ENCODE data around the gene CCDC71. TPM values are rescaled to one million over a fixed set of nuclear protein-coding genes. Genes with fewer than 3 reads are reported as not detected.

CCDC71 gene
- total and polyA plus RNA-seq, 2 of the 13 experiments (the other 11 are each of a cell fraction or from before 2014, with no cell fraction given) = 9.7 to 14.3 TPM

DNA sequence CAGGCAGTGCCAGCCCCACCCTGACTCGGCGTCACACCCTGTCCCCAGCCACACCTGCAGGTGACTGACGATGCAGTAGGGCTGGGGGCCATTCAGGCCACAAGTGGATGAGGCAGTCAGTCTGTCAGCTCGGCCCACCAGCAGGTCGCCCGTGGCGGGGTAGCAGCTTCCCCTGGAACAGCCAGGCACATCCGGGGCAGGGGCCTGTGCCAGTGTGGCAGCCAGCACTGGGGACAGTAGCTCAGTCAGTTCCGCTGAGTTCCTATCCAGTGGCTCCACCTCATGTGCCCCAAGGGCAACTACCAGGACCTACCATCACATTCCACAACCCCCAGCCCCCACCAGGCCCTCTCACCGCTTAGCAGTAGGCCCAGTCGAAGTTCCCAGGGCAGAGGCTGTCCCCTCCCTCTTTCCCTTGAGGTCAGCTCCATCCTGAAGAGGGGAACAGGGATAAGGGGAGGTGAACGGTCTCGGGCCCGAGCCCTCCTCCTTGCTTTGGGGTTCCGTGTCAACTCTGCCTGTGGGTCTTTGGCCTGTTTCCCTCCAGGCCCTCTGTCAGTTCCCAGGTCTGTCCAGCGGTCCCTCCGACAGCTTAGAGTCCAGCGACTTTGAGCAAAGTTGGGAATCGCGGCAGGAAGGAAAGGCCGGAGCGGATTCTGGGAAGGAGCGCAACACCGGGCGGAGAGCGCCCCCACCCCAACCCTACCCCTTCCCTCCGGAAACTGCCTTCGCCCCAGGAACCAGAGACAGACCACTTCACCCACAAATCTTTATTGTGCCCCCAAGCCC is 33.5 kb downstream of the CCDC71 start, which contains the start of gene LAMB2 (continued):
- TF ChIP-seq, protein P1, sequence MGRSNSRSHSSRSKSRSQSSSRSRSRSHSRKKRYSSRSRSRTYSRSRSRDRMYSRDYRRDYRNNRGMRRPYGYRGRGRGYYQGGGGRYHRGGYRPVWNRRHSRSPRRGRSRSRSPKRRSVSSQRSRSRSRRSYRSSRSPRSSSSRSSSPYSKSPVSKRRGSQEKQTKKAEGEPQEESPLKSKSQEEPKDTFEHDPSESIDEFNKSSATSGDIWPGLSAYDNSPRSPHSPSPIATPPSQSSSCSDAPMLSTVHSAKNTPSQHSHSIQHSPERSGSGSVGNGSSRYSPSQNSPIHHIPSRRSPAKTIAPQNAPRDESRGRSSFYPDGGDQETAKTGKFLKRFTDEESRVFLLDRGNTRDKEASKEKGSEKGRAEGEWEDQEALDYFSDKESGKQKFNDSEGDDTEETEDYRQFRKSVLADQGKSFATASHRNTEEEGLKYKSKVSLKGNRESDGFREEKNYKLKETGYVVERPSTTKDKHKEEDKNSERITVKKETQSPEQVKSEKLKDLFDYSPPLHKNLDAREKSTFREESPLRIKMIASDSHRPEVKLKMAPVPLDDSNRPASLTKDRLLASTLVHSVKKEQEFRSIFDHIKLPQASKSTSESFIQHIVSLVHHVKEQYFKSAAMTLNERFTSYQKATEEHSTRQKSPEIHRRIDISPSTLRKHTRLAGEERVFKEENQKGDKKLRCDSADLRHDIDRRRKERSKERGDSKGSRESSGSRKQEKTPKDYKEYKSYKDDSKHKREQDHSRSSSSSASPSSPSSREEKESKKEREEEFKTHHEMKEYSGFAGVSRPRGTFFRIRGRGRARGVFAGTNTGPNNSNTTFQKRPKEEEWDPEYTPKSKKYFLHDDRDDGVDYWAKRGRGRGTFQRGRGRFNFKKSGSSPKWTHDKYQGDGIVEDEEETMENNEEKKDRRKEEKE (IDR thresholded peaks at IDR 0.05) = no peak
- TF ChIP-seq ONECUT2 (CRISPR knock-in tag; IDR thresholded peaks at IDR 0.05) (no peak), ZNF547 (CRISPR knock-in tag; IDR thresholded peaks at IDR 0.05) (no peak; the same call in 1 of the 2 replicates), SPEN (CRISPR knock-in tag; IDR thresholded peaks at IDR 0.05; ENCODE audit: low read depth) (peak; percentile 66), ZNF567 (CRISPR knock-in tag; IDR thresholded peaks at IDR 0.05; ENCODE audit: borderline replicate concordance) (0 out of 2 replicates have a peak, but pooled peaks have one; percentile 14), SOX6 (IDR thresholded peaks at IDR 0.05) (no peak), SOX6 (CRISPR knock-in tag; IDR thresholded peaks at IDR 0.05) (peak; percentile 59; the same call in 1 of the 2 replicates), FLYWCH1 (CRISPR knock-in tag; IDR thresholded peaks at IDR 0.05) (no peak), MEIS1 (CRISPR knock-in tag; IDR thresholded peaks at IDR 0.05; ENCODE audit: borderline replicate concordance) (no peak), KMT2B (CRISPR knock-in tag; IDR thresholded peaks at IDR 0.05) (no peak), MIXL1 (CRISPR knock-in tag; IDR thresholded peaks at IDR 0.05) (peak; percentile 52; the same call in 1 of the 2 replicates), NRL (CRISPR knock-in tag; IDR thresholded peaks at IDR 0.05; ENCODE audit: borderline replicate concordance) (no peak; the same call in none of the 2 replicates), NR2F6 (IDR thresholded peaks at IDR 0.05) (peak; percentile 25; the same call in 1 of the 2 replicates), NR2F6 (CRISPR knock-in tag; IDR thresholded peaks at IDR 0.05) (no peak), TGIF2 (CRISPR knock-in tag; IDR thresholded peaks at IDR 0.05) (peak; percentile 57; the same call in 1 of the 2 replicates), KDM6A (CRISPR knock-in tag; IDR thresholded peaks at IDR 0.05; ENCODE audit: low read depth) (no peak), SRSF1 (optimal IDR thresholded peaks at IDR 0.05; ENCODE audit: low read depth, low read length) (no peak), ARNT (IDR thresholded peaks at IDR 0.05) (no peak), POLR2AphosphoS5 (IDR thresholded peaks at IDR 0.05; ENCODE audit: low read depth, low read length) (peak; percentile 68), ZNF124 (CRISPR knock-in tag; IDR thresholded peaks at IDR 0.05) (peak; percentile 33; the same call in 1 of the 2 replicates)
- TF ChIP-seq, protein P2, sequence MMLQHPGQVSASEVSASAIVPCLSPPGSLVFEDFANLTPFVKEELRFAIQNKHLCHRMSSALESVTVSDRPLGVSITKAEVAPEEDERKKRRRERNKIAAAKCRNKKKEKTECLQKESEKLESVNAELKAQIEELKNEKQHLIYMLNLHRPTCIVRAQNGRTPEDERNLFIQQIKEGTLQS (CRISPR knock-in tag; IDR thresholded peaks at IDR 0.05) = no peak
- TF ChIP-seq, protein P3, sequence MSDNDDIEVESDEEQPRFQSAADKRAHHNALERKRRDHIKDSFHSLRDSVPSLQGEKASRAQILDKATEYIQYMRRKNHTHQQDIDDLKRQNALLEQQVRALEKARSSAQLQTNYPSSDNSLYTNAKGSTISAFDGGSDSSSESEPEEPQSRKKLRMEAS (IDR thresholded peaks at IDR 0.05) = peak; percentile 40
- TF ChIP-seq, protein P4, sequence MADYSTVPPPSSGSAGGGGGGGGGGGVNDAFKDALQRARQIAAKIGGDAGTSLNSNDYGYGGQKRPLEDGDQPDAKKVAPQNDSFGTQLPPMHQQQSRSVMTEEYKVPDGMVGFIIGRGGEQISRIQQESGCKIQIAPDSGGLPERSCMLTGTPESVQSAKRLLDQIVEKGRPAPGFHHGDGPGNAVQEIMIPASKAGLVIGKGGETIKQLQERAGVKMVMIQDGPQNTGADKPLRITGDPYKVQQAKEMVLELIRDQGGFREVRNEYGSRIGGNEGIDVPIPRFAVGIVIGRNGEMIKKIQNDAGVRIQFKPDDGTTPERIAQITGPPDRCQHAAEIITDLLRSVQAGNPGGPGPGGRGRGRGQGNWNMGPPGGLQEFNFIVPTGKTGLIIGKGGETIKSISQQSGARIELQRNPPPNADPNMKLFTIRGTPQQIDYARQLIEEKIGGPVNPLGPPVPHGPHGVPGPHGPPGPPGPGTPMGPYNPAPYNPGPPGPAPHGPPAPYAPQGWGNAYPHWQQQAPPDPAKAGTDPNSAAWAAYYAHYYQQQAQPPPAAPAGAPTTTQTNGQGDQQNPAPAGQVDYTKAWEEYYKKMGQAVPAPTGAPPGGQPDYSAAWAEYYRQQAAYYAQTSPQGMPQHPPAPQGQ (CRISPR knock-in tag; IDR thresholded peaks at IDR 0.05; ENCODE audit: borderline replicate concordance) = no peak
- TF ChIP-seq, protein P5, sequence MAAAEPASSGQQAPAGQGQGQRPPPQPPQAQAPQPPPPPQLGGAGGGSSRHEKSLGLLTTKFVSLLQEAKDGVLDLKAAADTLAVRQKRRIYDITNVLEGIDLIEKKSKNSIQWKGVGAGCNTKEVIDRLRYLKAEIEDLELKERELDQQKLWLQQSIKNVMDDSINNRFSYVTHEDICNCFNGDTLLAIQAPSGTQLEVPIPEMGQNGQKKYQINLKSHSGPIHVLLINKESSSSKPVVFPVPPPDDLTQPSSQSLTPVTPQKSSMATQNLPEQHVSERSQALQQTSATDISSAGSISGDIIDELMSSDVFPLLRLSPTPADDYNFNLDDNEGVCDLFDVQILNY (CRISPR knock-in tag; conservative IDR thresholded peaks at IDR 0.05) = no peak
- TF ChIP-seq, protein P6, sequence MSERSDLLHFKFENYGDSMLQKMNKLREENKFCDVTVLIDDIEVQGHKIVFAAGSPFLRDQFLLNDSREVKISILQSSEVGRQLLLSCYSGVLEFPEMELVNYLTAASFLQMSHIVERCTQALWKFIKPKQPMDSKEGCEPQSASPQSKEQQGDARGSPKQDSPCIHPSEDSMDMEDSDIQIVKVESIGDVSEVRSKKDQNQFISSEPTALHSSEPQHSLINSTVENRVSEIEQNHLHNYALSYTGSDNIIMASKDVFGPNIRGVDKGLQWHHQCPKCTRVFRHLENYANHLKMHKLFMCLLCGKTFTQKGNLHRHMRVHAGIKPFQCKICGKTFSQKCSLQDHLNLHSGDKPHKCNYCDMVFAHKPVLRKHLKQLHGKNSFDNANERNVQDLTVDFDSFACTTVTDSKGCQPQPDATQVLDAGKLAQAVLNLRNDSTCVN (CRISPR knock-in tag; IDR thresholded peaks at IDR 0.05; ENCODE audit: borderline replicate concordance) = no peak; the same call in 1 of the 2 replicates

All from HepG2 (cell line).